Measurements from ENCODE around the gene FOXO3.

GRCh38 chr6:108585359-108585758, 24.6 kb downstream of the FOXO3 start:
- TF ChIP-seq GATA2 (IDR thresholded peaks at IDR 0.05; ENCODE audit: low read depth, low read length) (no peak), GATA3 (IDR thresholded peaks at IDR 0.05; ENCODE audit: low read depth, low read length) (no peak)

All from SH-SY5Y (cell line).